Measurements from ENCODE around the gene SBF1.

The SBF1 gene

DNA sequence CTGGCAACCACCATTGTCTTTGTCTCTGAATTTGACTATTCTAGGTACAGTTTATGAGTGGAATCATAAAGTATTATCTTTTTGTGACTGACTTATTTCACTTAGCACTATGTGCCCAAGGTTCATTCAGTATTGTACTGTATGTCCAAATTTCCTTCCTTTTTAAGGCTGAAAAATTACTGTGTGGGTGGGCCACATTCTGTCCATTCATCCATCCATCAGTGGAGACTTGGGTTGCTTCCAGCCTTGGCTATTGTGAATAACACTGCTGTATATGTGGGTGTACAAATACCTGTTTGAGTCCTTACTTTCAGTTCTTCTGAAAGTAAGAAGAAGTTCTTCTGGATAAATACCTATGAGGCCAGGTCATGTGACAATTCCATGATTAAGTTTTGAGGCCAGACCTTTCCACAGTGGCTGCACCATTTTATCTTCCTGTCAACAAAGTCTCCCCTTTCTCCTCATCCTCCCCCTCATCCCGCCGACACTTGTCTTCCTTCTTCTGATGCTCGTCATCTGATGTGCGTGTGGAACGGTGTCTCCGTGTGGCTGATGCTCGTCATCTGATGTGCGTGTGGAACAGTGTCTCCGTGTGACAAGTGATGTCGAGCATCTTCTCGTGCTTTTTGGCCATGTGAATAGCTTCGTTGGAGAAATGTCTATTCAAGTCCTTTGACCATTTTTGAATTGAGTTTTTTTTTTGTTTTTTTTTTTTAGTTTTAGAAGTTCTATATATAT, 49.5 kb downstream of the SBF1 start:
- H3K4me3 ChIP-seq (ENCODE audit: low read depth, low read length) = no peak overlapping the region
- TF ChIP-seq, protein P1, sequence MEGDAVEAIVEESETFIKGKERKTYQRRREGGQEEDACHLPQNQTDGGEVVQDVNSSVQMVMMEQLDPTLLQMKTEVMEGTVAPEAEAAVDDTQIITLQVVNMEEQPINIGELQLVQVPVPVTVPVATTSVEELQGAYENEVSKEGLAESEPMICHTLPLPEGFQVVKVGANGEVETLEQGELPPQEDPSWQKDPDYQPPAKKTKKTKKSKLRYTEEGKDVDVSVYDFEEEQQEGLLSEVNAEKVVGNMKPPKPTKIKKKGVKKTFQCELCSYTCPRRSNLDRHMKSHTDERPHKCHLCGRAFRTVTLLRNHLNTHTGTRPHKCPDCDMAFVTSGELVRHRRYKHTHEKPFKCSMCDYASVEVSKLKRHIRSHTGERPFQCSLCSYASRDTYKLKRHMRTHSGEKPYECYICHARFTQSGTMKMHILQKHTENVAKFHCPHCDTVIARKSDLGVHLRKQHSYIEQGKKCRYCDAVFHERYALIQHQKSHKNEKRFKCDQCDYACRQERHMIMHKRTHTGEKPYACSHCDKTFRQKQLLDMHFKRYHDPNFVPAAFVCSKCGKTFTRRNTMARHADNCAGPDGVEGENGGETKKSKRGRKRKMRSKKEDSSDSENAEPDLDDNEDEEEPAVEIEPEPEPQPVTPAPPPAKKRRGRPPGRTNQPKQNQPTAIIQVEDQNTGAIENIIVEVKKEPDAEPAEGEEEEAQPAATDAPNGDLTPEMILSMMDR (IDR thresholded peaks at IDR 0.05; ENCODE audit: borderline replicate concordance, insufficient read depth, low read depth, low read length) = no peak

DNA sequence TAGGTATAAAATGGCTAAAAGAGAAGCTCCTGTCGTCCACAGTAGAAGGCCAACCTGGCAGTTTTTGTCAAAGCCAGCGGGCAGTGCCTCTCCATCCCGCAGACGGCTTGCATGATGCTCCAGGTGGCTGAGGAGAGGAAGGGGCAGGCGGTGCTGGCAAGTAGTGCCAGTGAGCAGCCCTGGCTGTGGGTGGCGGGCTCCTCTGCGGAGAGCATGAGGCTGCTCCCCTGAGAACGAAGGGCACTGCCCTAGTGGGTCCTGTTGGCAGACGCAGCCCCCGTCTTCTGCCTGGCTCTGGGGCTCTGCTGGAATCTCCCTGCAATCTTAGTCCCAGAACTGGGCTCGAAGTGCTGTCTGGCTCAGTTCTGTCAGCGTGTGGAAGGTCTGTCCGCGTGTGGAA, 50.9 kb downstream of the SBF1 start:
- no peak overlapping the region for H3K4me3 ChIP-seq (ENCODE audit: low read depth, low read length)
- TF ChIP-seq, protein P1 (IDR thresholded peaks at IDR 0.05; ENCODE audit: borderline replicate concordance, insufficient read depth, low read depth, low read length) = no peak

DNA sequence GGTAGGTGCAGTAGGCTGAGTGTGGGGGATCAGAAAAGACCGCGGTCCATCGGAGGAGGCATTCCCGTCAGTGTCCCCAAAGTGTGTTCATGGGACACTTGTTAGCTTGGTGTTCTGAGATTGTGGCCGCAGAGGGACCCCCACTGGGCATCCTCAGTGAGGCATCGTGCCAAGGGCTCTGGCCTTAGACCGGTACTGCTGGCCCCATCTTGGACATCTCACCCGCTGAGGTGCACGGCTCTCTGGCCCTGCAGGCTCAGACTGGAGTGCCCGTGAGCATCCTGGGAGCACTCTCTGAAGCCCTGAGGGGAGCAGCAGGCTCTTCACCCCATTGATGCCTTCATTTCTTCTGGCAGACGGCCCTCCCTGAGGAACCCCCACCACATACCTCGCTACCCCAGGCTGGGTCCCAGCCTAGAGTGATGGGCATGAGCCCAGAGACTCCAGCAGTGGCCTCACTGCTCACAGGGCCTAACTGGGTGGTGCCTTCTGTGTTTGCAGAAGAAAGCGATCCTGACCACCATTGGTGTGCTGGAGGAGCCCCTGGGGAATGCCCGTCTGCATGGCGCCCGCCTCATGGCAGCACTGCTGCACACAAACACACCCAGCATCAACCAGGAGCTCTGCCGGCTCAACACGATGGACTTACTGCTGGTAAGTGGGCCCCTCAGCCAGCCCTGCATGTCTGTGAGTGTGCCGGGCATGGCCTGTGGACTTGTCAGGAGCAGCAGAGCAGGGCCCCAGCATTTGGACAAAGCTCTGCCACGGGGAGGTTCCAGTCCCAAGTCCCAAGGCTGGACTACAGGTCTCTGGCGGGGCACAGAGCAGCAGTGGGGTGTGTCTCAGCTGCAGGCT, 51.6 kb downstream of the SBF1 start:
- TF ChIP-seq, protein P1 (IDR thresholded peaks at IDR 0.05; ENCODE audit: borderline replicate concordance, insufficient read depth, low read depth, low read length) = no peak
- no peak overlapping the region for H3K4me3 ChIP-seq (ENCODE audit: low read depth, low read length)

DNA sequence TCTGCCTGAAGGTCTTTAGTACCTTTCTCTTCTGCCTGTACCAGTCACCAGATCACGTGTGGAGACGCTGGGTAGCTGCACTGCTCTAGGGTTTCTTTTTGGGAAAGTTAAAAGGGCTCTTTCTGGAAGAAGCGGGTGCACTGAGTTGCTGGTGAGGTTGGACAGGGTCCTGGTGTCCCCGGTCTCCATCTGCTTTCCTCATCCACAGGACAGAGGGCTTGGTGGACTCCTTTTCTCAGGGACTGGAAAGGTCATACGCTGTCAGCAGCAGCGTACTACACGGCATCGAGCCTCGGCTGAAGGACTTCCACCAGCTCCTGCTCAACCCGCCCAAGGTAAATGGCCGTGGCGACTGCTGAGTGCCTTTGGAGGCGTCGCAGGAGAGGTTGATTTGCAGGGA, 52.8 kb downstream of the SBF1 start:
- H3K4me3 ChIP-seq (ENCODE audit: low read depth, low read length) = no peak overlapping the region
- TF ChIP-seq, protein P1 (IDR thresholded peaks at IDR 0.05; ENCODE audit: borderline replicate concordance, insufficient read depth, low read depth, low read length) = no peak

DNA sequence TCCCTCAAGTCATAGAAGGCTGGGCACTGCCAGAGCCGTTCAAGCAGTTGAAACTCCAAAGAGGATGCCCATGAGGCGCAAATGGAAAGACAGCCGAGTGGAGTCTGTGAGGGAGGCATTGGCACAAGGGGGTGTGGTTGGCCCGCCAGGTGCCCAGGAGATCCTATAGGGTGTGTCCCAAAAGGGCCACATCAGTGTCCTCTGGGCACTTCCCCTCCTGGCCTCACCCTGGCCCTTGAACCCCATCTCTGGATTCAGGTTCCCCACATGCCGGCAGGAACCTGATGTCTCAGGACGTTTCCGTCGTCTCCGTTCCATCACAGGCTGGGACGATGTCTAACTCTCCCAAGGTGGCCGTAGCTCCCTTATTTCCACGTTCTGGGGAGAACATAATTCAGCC, 54.3 kb downstream of the SBF1 start:
- H3K4me3 ChIP-seq (ENCODE audit: low read depth, low read length) = no peak overlapping the region
- TF ChIP-seq, protein P1 (IDR thresholded peaks at IDR 0.05; ENCODE audit: borderline replicate concordance, insufficient read depth, low read depth, low read length) = no peak

DNA sequence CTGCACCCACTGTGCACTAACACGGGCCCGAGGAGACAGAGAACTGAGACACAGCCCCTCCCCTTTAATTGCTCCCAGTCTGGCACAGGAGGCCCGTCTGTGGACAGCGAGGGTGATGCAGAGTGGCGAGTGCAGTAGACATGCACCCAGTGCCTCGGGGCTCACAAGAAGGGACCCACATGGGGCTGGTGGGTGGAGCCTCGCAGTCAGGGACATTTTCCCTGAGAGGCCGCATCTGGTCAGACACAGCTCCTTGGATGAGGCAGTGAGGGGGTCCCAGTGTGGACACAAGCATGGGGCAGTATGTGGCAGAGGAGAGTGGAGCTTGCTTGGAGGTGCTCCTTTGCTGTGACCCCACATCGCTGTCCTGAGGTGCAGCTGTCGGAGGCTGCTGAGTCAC, 54.8 kb downstream of the SBF1 start:
- TF ChIP-seq, protein P1 (IDR thresholded peaks at IDR 0.05; ENCODE audit: borderline replicate concordance, insufficient read depth, low read depth, low read length) = no peak
- H3K4me3 ChIP-seq (ENCODE audit: low read depth, low read length) = no peak overlapping the region

Data from GM12875 (cell line).